Activated naive CD8-positive, alpha-beta T cell treated with anti-CD3 and anti-CD28 coated beads for 36 hours (primary cell): Measurements from ENCODE around the gene PINLYP. TPM values are rescaled to one million over a fixed set of nuclear protein-coding genes. Genes with fewer than 3 reads are reported as not detected.
A peak's percentile ranks its signal among the peaks of the same experiment; 100 is the strongest.

Experiments
- DNase-seq: peaks from one replicate; pipeline ENCODE4 v3.0.0; 2021
- H3K27ac Mint-ChIP-seq: one replicate; pipeline ENCODE4 v1.8.0; 2022; ENCODE audit warnings: mild to moderate bottlenecking, moderate library complexity, mixed read lengths
- H3K27me3 Mint-ChIP-seq: one replicate; pipeline ENCODE4 v1.8.0; 2022; ENCODE audit warnings: mild to moderate bottlenecking, mixed read lengths
- H3K36me3 Mint-ChIP-seq: one replicate; pipeline ENCODE4 v1.8.0; 2021; ENCODE audit warnings: mild to moderate bottlenecking, mixed read lengths
- H3K4me1 Mint-ChIP-seq: one replicate; pipeline ENCODE4 v1.8.0; 2021; ENCODE audit warnings: mixed read lengths
- H3K4me3 Mint-ChIP-seq: one replicate; pipeline ENCODE4 v1.8.0; 2022; ENCODE audit warnings: mild to moderate bottlenecking, moderate library complexity, mixed read lengths
- H3K9me3 Mint-ChIP-seq: one replicate; pipeline ENCODE4 v1.8.0; 2022; ENCODE audit warnings: mixed read lengths
- total RNA-seq, 2 experiments: library from RNA; stranded (reverse); gene quantifications; one replicate each; pipeline ENCODE4 v1.2.3, GENCODE V29; 2021

PINLYP gene
- total RNA-seq = 10 to 100 TPM; 14.3 to 16.8 TPM

DNA sequence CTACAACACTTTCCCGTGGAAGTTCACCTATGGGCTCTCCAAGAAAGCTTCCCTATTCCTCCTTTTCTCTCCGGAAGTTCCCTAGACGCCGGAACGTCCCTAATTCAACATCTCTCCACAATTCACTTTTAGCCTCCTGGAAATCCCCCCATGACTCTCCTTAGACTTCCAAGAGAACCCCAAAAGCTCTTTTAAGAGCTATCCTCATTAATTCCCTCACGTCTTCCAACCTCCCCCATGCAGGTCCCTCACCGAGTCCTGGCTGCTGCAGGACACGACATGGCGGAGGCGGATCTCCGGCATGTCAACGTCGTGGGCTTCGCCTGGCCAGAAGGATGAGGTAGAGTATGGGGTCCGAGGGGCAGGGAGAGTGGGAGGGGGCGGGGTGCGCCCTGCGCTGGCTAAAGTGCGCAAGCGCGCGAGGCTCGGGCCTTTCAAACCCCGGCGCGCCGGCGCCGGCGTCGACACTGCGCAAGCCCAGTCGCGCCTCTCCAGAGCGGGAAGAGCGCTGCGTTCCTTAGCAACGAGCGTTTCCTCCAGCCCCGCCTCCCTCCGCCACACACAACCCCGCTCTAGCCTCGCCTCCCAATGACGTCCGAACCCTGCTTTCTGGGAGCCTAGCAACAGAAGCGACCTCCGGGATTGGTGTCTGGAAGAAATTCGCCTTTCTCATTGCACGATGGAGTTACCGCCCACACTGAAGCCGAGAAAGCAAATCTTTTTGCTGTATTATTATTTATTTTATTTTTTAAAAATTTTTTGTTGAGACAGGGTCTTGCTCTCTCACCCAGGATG lies at the start of gene PINLYP, which contains the start of gene XRCC1:
Gene PINLYP, plus strand, starts transcription at position 646 of the 795 bp plus-strand sequence. CDS start 1,391 bp downstream, outside the sequence.
Gene XRCC1, minus strand, starts transcription at position 372 of the 795 bp plus-strand sequence. Its CDS starts 69 bp downstream, at position 303.
- peak within 1 kb of the TSS; percentile 95 for H3K4me3 Mint-ChIP-seq
- H3K36me3 Mint-ChIP-seq = peaks cover 8% of the 10 kb centered on the region
- no peaks in the 10 kb centered on the region for H3K9me3 Mint-ChIP-seq
- H3K4me1 Mint-ChIP-seq = peaks cover 36% of the 10 kb centered on the region
- H3K27me3 Mint-ChIP-seq = no peaks in the 10 kb centered on the region
- peak; percentile 97 for DNase-seq
- peak within 1 kb of the TSS; percentile 90 for H3K27ac Mint-ChIP-seq

DNA sequence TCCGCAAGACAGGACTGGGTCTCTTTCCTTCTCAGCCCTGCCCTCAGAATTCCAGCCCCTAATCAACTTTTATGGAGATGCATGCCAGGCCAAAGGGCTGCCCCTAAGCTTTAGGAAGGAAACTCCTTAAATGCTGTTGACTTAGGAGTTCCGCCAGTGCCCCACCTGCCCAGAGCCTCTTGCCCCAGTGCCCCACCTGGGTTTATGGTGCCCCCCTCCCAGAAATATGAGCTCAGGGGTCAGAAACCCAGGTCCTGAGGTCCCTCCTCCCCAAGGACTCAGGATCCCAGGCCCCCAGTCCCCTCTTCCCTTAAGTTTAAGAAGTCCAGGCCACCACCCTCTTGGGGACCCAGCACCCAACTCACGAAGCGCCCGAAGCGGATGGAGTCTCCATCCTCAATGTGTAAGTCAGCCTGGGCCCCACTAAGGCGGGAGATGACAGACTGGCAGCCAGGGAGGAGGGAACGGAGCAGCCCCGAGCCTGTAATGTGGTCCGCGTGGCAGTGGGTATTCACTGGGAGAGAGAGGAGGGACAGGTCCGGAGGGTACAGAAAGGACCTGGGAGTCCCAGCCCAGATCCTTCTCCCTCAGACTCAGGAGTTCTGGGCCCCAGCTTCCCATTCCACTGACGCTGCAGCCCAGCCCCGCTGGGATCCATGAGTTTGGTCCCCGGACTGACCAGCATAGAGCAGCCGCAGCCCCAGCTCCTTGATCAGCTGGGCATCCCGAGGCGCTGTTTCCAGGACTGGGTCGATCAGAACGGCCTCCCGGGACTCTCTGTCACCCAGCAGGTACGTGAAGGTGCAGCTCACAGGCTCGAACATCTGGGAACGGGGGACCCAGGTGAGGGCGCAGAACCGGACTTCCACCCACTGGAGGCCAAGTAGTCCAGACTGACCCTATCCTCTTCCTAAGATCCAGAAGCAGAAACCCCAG lies 49.5 kb upstream of the PINLYP start:
- DNase-seq = peak; percentile 34
- H3K9me3 Mint-ChIP-seq = no peaks in the 10 kb centered on the region
- peaks cover 23% of the 10 kb centered on the region for H3K4me1 Mint-ChIP-seq
- H3K27me3 Mint-ChIP-seq = no peaks in the 10 kb centered on the region
- H3K36me3 Mint-ChIP-seq = peaks cover 5% of the 10 kb centered on the region
- peak overlapping the region; percentile 92 for H3K27ac Mint-ChIP-seq
- peak overlapping the region; percentile 94 for H3K4me3 Mint-ChIP-seq

DNA sequence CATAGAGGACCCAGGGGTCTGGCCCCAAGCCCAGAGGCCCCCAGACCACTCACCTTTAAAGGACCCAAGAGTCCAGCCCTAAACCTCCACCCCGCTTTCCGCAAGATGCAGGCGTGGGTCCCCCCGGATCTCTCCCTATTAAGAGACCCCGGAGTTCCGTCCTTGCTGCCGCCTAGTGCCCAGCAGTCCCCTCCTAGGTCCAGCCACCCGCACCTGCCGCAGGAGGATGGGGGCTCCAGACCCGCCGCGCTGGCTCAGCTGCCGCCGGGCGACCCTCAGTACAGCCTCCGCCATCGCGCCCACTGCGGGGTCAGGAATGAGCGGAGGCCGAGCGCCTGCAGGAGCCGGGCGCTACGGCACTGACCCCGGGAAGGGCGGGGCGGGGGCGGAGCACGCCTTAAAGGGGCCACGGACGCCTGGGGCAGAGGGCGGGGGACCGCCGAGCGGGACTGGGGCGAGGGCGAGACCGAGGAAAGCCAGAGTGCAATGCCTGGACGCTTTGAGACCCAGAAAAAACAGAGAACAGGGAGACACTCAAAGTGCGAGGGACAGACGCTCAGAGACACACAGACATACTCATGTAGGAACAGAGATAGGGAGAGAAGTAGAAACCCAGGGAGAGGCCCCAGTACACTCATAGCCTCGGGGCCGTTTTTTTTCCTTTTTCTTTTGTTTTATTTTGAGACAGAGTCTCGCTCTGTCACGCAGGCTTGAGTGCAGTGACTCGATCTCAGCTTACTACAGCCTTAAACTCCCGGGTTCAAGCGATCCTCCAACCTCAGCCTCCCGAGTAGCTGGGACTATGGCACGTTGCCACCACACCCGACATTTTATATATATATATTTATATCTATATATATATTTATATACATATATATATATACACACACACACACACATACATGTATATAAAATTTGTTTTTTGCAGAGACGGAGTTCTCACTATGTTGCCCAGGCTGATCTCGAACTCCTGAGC lies 48.4 kb upstream of the PINLYP start, which contains the start of gene ETHE1:
Gene ETHE1, minus strand, starts transcription at position 318 of the 976 bp plus-strand sequence. Its CDS starts 24 bp downstream, at position 294.
- Mint-ChIP-seq H3K27ac (peak within 1 kb of the TSS; percentile 92), H3K27me3 (no peaks in the 10 kb centered on the region), H3K36me3 (peaks cover 5% of the 10 kb centered on the region), H3K4me3 (peak within 1 kb of the TSS; percentile 94), H3K4me1 (peaks cover 23% of the 10 kb centered on the region), H3K9me3 (no peaks in the 10 kb centered on the region)
- DNase-seq = peak; percentile 83

DNA sequence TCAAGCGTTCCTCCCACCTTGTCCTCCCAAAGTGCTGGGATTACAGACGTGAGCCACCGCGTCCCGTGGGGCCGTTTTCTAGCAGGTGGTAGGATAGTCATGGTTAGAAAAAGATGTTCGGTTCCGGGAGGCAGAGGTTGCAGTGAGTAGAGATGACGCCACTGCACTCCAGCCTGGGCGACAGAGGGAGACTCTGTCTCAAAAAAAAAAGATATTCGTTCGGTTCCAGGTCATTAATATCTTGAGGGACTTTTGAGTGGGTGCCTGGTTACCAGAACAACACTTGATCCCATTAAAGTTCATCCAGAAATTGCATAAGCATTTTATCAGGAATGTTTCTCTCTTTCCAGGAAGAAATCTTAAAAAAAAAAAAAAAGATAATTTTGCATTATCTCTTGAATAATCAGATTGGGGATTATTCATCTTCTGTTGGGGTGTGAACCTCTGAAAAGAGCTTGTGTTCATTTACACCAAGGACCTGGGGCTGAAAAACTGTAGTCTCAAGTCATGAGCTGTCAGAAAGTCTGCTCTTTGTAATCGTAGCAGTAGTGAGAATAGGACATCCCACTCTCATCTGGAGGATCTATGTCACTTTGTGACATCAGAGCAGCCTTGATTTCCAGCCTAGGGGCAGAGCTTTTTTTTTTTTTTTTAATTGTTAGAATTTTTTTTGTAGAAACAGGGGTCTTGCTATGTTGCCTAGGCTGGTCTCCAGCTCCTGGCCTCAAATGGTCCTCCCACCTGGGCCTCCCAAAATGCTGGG lies 47.6 kb upstream of the PINLYP start:
- H3K4me3 Mint-ChIP-seq = no peak overlapping the region
- H3K27ac Mint-ChIP-seq = no peak overlapping the region
- H3K9me3 Mint-ChIP-seq = no peaks in the 10 kb centered on the region
- H3K36me3 Mint-ChIP-seq = peaks cover 2% of the 10 kb centered on the region
- H3K4me1 Mint-ChIP-seq = peaks cover 27% of the 10 kb centered on the region
- no peaks in the 10 kb centered on the region for H3K27me3 Mint-ChIP-seq
- DNase-seq = no peak

DNA sequence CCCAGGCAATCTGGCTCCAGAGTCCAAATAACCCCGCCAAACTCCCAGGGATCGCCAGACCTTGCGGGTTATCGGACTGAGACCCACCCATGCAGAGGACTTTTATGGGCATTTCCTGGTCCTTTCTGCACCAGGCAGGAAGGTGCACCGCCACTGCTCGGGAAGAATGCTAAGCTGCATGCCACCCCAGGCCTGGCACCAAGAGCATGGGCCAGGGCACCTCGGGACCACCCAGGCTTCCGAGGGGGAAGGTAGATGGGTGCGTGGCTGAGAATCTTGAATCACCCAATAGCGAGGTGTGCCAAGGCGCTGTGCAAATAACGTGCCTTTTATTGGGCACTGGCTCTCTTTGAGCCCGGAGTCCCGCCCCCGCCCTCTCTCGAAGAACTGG lies 43.0 kb upstream of the PINLYP start:
- Mint-ChIP-seq H3K4me1 (peaks cover 20% of the 10 kb centered on the region), H3K27me3 (no peaks in the 10 kb centered on the region), H3K4me3 (peak overlapping the region; percentile 92), H3K27ac (peak overlapping the region; percentile 84), H3K9me3 (no peaks in the 10 kb centered on the region), H3K36me3 (peaks cover 5% of the 10 kb centered on the region)
- no peak for DNase-seq

DNA sequence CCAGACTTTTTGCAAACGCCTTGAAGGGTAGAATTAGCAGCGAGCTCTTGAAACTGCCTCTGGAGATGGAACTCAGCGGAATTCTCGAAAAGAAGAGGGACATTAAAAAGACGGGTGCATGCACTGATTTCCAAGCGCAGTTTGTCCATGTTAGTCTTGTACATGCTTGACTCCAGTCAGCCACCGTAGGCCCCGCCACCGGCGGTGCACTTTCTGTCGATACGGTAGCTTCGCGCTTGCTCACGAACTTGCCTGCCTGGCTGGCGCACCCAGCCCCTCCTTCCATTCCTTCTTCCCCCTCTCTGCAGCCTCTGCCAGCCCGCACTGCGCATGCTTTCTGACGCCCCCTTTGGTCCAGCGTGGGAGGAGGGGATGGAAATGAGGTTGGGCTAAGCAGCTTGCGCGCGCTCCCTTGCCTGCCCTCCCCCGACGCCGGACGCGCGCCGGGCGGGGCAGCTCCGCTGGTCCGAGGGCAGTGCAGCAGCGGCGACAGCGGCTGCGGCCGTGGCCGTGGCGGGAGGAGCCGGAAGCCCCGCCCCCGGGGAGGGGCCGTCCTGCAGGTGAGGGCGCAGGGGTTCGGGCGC lies 42.5 kb upstream of the PINLYP start, which contains the start of gene ZNF575:
Gene ZNF575, plus strand, starts transcription at position 227 of the 584 bp plus-strand sequence. CDS start 1,235 bp downstream, outside the sequence.
- Mint-ChIP-seq H3K27ac (peak within 1 kb of the TSS; percentile 97), H3K9me3 (no peaks in the 10 kb centered on the region), H3K27me3 (no peaks in the 10 kb centered on the region), H3K36me3 (peaks cover 6% of the 10 kb centered on the region), H3K4me3 (peak within 1 kb of the TSS; percentile 92), H3K4me1 (peaks cover 16% of the 10 kb centered on the region)
- DNase-seq = peak; percentile 92

DNA sequence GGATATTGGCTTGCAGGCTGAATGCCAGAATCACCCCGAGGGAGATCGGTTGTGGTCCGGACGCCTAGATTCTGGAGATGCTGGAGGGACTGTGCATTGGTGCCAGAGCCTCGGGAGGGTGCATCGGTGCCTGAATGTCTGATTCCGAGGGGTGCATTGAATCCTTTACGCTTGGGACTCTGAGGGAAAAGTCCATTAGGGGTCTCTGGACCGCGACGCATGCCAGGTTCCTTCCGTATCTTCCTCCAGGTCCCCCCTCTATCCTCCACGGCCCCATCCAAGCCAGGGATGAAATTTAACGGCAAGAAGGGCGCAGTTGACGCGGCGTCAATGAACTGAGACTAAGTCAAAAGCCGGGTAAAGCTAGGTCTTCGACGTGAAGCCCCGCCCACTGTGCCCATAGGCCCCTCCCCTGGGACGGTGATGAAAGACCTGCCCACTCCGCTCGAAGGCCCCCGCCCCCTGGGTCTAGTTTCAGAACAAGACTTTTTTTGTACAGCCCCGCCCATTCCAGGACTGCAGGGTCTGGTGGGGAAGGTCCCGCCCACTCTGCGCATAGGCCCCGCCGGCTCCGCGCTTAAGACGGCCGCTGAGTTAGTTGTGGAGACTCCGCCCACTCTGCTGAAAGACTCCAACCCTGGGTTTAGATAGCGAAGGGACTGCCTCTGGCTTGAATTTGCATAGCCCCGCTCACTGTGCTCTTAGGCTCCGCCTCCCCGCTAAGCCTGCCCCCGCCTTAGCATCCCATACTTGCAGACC lies 41.9 kb upstream of the PINLYP start:
- no peaks in the 10 kb centered on the region for H3K27me3 Mint-ChIP-seq
- H3K27ac Mint-ChIP-seq = peak overlapping the region; percentile 97
- H3K4me1 Mint-ChIP-seq = peaks cover 14% of the 10 kb centered on the region
- H3K4me3 Mint-ChIP-seq = peak overlapping the region; percentile 92
- peaks cover 13% of the 10 kb centered on the region for H3K36me3 Mint-ChIP-seq
- peaks cover 3% of the 10 kb centered on the region for H3K9me3 Mint-ChIP-seq
- peak; percentile 97 for DNase-seq

DNA sequence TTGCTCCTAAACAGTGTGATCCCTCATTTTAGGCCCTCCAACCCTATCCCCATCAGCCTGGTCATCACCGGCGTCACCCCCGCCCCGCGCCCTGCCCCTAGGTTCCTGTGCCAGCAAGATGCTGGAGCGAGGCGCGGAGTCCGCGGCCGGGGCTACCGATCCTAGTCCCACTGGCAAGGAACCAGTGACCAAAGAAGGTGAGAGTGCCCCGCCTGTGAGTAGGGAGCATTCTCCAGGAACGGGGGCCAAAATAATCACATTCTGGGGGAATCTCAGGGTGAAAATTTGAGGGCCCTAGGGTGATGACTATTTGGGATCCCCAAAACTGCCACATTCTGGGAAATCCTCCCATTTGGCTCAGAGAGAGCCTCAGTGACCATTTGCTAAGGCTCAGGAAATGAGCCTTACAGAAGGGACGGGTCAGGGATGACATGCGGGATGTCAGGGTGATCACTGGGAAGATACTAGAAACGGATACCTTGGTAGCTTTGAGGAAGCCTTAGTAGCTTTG lies 41.2 kb upstream of the PINLYP start:
- Mint-ChIP-seq H3K4me1 (peaks cover 14% of the 10 kb centered on the region), H3K27ac (peak overlapping the region; percentile 97), H3K4me3 (peak overlapping the region; percentile 92), H3K9me3 (peaks cover 7% of the 10 kb centered on the region), H3K36me3 (peaks cover 19% of the 10 kb centered on the region), H3K27me3 (no peaks in the 10 kb centered on the region)
- DNase-seq = no peak

DNA sequence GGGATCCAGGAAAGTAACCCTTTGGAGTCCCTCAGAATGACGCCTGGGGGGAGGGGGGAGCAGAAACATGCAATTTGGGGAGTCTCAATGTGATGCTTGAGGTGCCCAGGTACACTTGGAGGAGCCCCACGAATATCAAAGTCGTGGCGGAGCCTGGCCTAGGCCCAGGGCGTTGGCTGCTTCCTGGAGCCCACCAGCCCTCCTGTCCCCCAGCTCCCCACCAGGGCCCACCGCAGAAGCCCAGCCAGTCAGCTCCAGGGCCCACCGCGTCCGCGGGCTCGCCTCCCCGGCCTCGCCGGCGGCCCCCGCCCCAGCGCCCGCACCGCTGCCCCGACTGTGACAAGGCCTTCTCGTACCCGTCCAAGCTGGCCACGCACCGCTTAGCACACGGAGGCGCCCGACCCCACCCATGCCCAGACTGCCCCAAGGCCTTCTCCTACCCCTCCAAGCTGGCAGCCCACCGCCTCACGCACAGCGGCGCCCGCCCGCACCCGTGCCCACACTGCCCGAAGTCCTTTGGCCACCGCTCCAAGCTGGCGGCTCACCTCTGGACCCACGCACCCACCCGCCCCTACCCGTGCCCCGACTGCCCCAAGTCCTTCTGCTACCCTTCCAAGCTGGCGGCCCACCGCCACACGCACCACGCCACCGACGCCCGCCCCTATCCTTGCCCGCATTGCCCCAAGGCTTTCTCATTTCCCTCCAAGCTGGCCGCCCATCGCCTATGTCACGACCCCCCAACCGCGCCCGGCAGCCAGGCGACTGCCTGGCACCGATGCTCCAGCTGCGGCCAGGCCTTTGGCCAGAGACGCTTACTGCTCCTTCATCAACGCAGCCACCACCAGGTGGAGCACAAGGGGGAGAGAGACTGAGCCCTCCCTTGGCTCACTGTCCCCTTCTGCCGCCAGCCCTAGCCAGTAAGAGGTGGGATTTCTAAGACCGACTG lies 40.5 kb upstream of the PINLYP start:
- Mint-ChIP-seq H3K4me1 (peaks cover 14% of the 10 kb centered on the region), H3K36me3 (peaks cover 26% of the 10 kb centered on the region), H3K4me3 (peak overlapping the region; percentile 40), H3K27me3 (no peaks in the 10 kb centered on the region), H3K9me3 (peaks cover 7% of the 10 kb centered on the region), H3K27ac (peak overlapping the region; percentile 76)
- peak; percentile 36 for DNase-seq

DNA sequence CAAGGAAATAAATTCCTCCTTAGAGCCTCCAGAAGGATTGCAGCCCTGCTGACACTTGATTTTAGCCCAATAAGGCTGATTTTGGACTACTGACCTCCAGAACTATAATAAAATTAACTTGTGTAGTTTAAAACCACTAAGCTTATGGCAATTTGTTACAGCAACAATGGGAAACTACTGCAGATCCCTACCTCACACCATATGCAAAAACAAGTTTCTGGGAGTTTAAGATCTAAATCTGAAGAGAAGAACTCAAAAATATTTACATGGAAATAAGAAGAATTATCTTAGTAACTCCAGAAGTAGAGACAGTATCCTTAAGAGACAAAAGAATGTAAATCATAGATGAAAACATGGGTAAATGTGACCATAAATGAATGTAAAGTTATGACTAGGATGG lies 36.7 kb upstream of the PINLYP start:
- peaks cover 40% of the 10 kb centered on the region for H3K36me3 Mint-ChIP-seq
- H3K9me3 Mint-ChIP-seq = peaks cover 7% of the 10 kb centered on the region
- H3K4me3 Mint-ChIP-seq = no peak overlapping the region
- no peak for DNase-seq
- H3K27me3 Mint-ChIP-seq = no peaks in the 10 kb centered on the region
- peaks cover 3% of the 10 kb centered on the region for H3K4me1 Mint-ChIP-seq
- H3K27ac Mint-ChIP-seq = no peak overlapping the region

DNA sequence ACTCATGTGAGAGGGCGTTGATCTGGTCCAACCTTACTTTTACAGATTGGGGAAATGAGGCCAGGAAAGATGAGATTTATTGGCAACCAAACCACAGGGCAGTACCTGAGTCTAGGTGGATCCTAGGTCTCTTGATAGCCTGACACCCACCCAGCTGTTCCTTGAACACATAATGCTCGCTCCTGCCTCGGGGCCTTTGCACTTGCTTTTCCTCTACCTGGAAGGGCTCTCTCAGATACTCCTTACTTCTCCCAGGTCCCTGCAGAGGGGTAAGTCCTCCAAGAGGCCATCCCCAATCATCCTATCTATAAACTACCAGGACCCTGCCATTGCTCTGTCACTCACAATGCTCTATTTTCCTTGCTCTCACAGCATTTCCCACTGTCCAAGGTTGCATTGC lies 35.2 kb upstream of the PINLYP start:
- Mint-ChIP-seq H3K4me1 (peaks cover under 1% of the 10 kb centered on the region), H3K36me3 (peaks cover 40% of the 10 kb centered on the region), H3K27ac (no peak overlapping the region), H3K9me3 (peaks cover 7% of the 10 kb centered on the region), H3K4me3 (no peak overlapping the region), H3K27me3 (no peaks in the 10 kb centered on the region)
- DNase-seq = no peak
